HG02981 (cell line): ENCODE measurements around the gene WDR64.
"Not testable (repeated sequence)": the region's sequence is repeated elsewhere in the genome, so short reads cannot be mapped to it uniquely, and the experiment has no call there.

ENCODE experiments used
- ATAC-seq: cut with Tn5 transposase; IDR thresholded peaks from one replicate; pipeline ENCODE4 v1.9.1; 2021; ENCODE audit warnings: mild to moderate bottlenecking, moderate library complexity; ENCODE audit not compliant: unreplicated experiment

The WDR64 gene

GRCh38 chr1:241782396-241782795 lies 130.3 kb downstream of the WDR64 start:
- ATAC-seq = no peak

DNA sequence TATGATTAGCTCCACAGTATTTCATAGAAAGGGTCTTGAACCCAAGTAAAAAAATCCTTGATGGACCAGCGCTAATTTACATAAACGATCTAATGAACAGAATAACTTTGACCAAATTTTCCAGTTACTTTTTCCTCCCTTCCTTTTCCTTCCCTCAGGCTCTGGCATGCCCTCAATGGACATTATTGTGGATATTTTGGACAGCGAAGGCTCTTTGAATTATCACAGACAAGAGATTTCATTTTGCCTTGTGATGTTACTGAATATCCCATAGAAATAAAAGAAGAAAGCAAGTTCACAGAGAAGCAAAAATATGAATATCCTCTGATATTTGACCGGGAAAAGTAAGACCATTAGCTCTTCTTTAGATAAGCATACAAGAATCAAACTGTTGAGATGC lies 135.6 kb downstream of the WDR64 start:
- ATAC-seq = no peak

GRCh38 chr1:241789061-241789460 lies 137.0 kb downstream of the WDR64 start:
- ATAC-seq = no peak

DNA sequence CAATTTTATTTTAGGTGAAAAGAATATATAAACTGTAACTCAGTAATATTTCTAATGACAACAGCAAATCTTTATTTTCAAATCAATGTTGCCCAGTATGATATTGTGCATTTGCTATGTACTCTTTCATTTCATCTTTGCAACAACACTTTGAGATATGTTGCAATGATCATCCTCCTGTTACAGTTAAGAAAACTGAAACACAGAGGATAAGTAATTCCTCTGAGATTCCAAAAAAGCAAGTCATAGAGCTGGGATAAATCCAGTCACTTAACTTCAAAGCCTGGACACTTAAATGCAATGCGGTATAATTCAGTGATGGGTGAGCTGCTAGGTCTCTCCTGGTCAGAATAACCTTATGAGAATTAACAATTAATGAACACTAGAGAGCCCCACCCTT lies 147.3 kb downstream of the WDR64 start:
- no peak for ATAC-seq

DNA sequence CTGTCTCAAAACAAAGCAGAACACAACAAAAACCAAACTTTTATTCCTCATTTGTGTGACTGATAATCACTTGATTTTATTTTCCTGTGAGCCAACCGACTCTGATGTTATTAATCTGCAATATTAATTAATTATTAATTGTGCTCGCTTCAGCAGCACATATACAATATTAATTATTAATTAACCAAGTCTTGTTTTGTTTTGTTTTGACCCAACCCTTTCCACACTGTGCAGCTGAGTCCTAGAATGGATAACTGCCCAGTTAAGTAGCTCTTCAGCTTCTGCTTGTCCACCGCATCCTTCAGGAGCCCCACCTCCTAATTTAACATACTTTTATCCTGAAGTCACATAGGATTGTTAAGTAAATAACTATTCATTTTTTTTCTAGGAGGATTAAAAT lies 148.6 kb downstream of the WDR64 start:
- ATAC-seq = peak; percentile 69

GRCh38 chr1:241802863-241803262 lies 150.8 kb downstream of the WDR64 start:
- ATAC-seq = no peak

DNA sequence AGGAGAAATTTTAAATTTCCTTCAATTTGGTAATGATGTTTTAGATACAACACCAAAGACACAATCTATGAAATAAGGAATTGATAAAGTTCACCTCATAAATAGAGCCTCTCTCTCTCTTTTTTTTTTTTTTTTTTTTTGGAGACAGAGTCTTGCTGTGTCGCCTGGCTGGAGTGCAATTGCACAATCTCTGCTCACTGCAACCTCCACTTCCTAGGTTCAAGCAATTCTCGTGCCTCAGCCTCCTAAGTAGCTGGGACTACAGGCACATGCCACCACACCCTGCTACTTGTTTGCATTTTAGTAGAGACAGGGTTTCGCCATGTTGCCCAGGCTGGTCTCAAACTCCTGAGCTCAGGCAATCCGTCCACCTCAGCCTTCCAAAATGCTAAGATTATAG lies 152.6 kb downstream of the WDR64 start:
- ATAC-seq = not testable (repeated sequence)

GRCh38 chr1:241808265-241808664 lies 156.2 kb downstream of the WDR64 start:
- no peak for ATAC-seq

- ATAC-seq = peak; percentile 90
Measured at GRCh38 chr1:241810769-241811405, 158.8 kb downstream of the WDR64 start.

DNA sequence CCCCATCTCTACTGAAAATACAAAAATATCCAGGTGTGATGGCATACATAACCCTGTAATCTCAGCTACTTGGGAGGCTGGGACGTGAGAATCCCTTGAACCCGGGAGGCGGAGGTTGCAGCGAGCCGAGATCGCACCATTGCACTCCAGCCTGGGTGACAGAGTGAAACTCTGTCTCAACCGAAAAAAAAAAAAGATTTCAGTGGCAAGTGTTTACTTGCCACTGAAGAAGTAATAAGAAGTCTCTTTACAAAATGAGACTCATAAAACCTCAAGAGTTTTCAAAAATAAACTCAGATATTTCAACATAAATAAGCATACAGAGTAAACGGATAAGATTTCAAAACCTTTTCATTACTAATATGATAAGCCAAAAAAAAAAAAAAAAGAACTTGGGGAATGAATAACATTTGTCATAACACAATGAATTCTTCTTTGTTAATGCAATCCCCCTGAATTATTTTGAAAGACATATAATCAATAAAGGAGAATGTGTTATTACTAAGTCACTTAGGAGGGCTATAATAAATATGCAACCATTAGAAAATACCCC lies 161.8 kb downstream of the WDR64 start:
- ATAC-seq = no peak

DNA sequence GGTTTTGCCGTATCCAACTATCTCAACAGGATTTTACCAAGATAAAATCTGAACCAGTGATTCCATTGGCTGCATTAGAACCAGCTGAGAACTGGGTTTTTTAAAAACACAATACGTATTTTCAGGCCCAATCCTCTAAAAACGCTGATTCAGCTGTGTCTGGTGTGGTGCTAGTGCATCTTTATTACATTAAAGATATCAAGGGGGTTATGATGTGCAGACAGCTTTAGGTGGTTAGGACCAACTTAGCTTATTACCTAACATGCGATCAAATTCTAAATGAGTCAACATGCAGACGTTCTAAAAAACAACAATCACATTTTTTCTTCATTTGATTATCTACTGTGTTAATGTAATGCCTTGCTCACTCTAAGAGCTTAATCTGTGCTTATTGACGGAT lies 163.9 kb downstream of the WDR64 start:
- no peak for ATAC-seq

GRCh38 chr1:241817331-241817792 lies 165.3 kb downstream of the WDR64 start:
- ATAC-seq = no peak

DNA sequence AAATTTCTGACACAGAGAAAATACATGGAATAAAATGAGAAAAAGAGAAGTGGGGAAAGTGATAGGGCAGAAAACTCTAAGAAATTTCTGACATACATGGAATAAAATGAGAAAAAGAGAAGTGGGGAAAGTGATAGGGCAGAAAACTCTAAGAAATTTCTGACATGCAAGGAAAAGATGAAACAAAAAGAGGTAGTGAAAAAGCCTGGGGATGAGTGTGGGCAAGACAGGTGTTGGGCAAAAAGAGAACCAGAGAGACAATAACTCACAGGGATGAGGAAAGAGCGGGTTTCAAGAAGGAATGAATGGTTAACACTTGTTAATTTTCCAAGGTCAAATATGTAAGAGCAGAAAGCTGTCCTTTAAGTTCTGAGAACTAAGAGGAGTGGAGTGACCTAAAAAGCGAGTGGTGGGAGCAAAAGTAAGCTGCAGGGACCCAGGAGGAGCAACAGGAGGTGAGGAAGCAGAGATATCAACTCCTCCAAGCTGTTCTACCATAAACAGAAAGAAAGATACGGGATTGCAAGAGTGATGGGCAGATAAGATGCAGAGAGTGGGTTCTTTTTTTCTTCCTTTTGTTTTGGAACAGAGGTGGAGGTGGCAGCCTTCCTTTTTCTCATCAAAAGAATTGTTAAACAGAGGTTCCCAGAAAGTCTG lies 166.0 kb downstream of the WDR64 start:
- ATAC-seq = no peak

DNA sequence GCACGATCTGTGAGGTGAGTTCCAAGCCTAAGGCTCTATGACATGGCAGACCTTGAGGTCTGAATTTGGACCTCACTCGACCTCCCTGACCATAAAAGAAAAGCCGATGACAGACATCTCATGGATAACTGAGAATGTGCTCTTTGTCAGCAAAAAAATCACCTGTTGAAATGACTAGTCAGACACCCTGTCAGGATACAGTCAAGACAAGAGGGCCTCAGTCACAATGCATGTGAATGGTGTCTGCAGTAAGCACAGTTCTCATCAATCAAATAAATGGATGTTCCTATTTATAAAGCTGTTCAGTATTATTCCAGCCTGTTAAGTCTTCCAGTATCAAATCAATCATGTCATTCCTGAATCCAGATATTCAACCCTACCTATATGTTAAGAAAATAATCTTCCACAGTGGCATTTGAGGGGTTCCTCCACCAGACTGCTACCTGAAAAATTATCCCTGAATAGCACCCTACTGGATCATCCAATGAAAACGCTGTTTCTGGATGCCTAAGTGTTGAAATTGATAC lies 167.3 kb downstream of the WDR64 start:
- ATAC-seq = no peak

GRCh38 chr1:241821363-241821762 lies 169.3 kb downstream of the WDR64 start:
- ATAC-seq = no peak

- no peak for ATAC-seq
Measured at GRCh38 chr1:241822846-241823245, 170.8 kb downstream of the WDR64 start.

GRCh38 chr1:241823925-241824324 lies 171.8 kb downstream of the WDR64 start:
- ATAC-seq = no peak

GRCh38 chr1:241825581-241825980 lies 173.5 kb downstream of the WDR64 start:
- ATAC-seq = no peak

DNA sequence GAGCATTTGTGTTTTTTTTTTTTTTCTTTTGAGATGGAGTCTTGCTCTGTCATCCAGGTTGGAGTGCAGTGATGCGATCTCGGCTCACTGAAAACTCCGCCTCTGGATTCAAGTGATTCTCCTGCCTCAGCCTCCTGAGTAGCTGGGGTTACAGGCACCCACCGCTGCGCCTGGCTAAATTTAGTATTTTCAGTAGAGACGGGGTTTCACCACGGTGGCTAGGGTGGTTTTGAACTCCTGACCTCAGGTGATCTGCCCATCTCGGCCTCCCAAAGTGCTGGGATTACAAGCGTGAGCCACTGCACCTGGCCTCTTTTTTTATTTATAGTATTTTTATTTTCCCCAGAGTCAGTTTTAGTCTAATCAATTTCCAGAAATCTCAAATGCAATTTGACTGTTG lies 174.5 kb downstream of the WDR64 start:
- not testable (repeated sequence) for ATAC-seq

GRCh38 chr1:241827264-241827663 lies 175.2 kb downstream of the WDR64 start:
- no peak for ATAC-seq

DNA sequence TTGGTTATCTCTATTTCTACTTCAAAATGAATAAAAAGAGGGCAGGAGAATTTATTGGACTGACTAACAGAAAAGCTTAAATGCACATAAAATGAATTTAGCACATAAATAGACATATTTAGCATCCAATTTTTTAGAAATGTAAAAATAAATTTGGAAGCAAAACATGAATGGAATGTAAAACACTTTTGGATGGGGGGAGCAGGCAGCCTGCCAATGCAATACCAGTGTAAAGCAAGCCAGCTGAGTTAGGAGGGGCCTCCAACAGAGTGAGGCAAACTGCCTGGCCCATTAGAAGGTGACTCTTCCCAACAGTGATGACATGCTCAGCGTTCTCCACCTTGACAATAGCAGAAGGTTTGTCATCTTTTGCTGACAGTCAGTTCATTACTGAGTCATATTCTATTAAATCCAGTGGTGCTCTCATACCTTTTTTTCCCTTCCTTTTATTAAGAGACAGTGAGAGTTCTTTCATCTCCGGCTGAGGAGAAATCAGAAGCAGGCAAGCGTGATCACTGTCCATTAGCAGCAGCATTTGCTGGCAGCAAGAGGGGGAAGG lies 176.5 kb downstream of the WDR64 start:
- no peak for ATAC-seq

GRCh38 chr1:241829468-241829867 lies 177.4 kb downstream of the WDR64 start:
- no peak for ATAC-seq
